K562 (cell line): ENCODE data around the gene SATB1. TPM values are rescaled to one million over a fixed set of nuclear protein-coding genes. Genes with fewer than 3 reads are reported as not detected.

Experiments used
- BHLHE40 ChIP-seq: IDR thresholded peaks from 2 replicates; pipeline ENCODE4 v1.6.1; 2011; ENCODE audit warnings: low read length, improper control_type of control experiment
- BRD4 ChIP-seq: fragments of 200-600 bp; sonication (generic); IDR thresholded peaks from 2 replicates; pipeline ENCODE4 v1.6.1; 2017; ENCODE audit warnings: inconsistent platforms
- DACH1 ChIP-seq: fragments of 450-650 bp; IDR thresholded peaks from 2 replicates; pipeline ENCODE4 v1.6.1; 2018; ENCODE audit not compliant: partially characterized antibody
- DIDO1 ChIP-seq: fragments of 450-650 bp; IDR thresholded peaks from 2 replicates; pipeline ENCODE4 v1.6.1; 2016; ENCODE audit warnings: low read depth, missing biosample characterization, missing genetic modification characterization
- MCM3 ChIP-seq: fragments of 450-650 bp; IDR thresholded peaks from 2 replicates; pipeline ENCODE4 v1.6.1; 2016
- NFRKB ChIP-seq: fragments of 450-650 bp; IDR thresholded peaks from 2 replicates; pipeline ENCODE4 v1.6.1; 2016; ENCODE audit warnings: low read depth
- RBM39 ChIP-seq: fragments of 200-400 bp; formaldehyde crosslinking; optimal IDR thresholded peaks from 2 replicates; pipeline ENCODE3; 2018; ENCODE audit warnings: low read depth, low read length
- STAT6 ChIP-seq: sonication (generic); formaldehyde crosslinking; IDR thresholded peaks from 2 replicates; pipeline ENCODE4 v1.8.1; 2023; ENCODE audit warnings: mild to moderate bottlenecking, missing genetic modification reagents
- ZNF12 ChIP-seq: sonication (generic); formaldehyde crosslinking; IDR thresholded peaks from 2 replicates; pipeline ENCODE4 v1.4.0; 2020; ENCODE audit warnings: mild to moderate bottlenecking, missing genetic modification reagents
- ZNF695 ChIP-seq: fragments of 450-650 bp; formaldehyde crosslinking; IDR thresholded peaks from 2 replicates; pipeline ENCODE4 v1.4.0; 2020; ENCODE audit warnings: mild to moderate bottlenecking, moderate library complexity
- polyA plus RNA-seq, 8 experiments: library from polyadenylated mRNA; depleted of rRNA in 4 of 8; stranded (reverse) in 5 of 8; unstranded in 3 of 8; fragments of >200 nt; fragmentation: Nextera tagmentation in 2 of 8; fragmentation: Illumina TruSeq in 1 of 8; extraction: Ambion mirVana in 2 of 8; extraction: Trizol in 1 of 8; gene quantifications; 2 replicates each; pipeline versions ENCODE4 v1.2.1 to v1.2.3, GENCODE V29; 2011 to 2014; ENCODE audit warnings: inconsistent platforms in 1 of 8, missing spikeins in 1 of 8
- total RNA-seq, 7 experiments: library from RNA; depleted of rRNA in 6 of 7; stranded (reverse); fragments of >200 nt in 6 of 7; fragmentation: Illumina TruSeq in 2 of 7; extraction: Trizol in 2 of 7; gene quantifications; 2 replicates each; pipeline versions ENCODE4 v1.2.1 to v1.2.3, GENCODE V29; 2011 to 2021; ENCODE audit warnings: low replicate concordance in 1 of 7
- TF ChIP-seq, protein P1 (sequence below): IDR thresholded peaks from 3 replicates; pipeline ENCODE4 v1.6.1; 2011; ENCODE audit warnings: borderline replicate concordance, mild to moderate bottlenecking, moderate library complexity; ENCODE audit not compliant: insufficient read length; ENCODE audit errors: extremely low read depth
- TF ChIP-seq, protein P2 (sequence below): IDR thresholded peaks from 2 replicates; pipeline ENCODE4 v1.6.1; 2016; ENCODE audit warnings: missing genetic modification characterization, missing compliant biosample characterization

SATB1 gene
- total and polyA plus RNA-seq, 9 of the 15 experiments (the other 6 are each of a cell fraction or from before 2014, with no cell fraction given): 0.03 to 2.5 (median 0.15) TPM; not detected in 1

DNA sequence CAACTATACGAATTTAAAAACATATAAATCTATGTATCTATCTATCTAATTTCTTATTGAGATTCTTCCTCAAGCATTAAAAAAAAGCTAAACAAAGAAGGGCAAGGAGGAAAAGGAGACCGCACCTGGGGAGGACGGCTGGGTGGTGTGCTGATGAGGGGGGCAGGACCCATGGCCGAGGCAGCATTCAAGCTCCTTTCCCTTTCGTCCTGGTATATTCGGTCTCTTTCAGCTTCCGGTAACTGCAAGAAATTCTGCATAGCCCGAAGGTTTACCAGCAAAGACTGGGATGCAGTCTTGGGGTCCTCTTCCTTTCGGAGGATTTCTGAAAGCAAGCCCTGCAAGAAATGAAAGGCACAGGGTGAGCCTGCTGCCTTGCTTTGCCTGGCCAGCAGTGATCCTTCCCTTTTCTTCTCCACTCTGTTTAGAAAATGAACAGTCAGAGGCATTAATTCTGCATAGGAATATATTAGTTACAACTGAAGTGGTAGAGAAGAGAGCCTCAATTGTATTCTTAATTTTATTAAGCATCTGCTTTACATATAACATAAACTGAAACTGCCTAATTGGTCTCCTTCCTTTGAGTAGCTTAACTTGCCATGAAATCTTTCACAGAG, 38.8 kb downstream of the SATB1 start (continued):
- TF ChIP-seq MCM3: no peak
- no peak for TF ChIP-seq BHLHE40
- TF ChIP-seq, protein P1, sequence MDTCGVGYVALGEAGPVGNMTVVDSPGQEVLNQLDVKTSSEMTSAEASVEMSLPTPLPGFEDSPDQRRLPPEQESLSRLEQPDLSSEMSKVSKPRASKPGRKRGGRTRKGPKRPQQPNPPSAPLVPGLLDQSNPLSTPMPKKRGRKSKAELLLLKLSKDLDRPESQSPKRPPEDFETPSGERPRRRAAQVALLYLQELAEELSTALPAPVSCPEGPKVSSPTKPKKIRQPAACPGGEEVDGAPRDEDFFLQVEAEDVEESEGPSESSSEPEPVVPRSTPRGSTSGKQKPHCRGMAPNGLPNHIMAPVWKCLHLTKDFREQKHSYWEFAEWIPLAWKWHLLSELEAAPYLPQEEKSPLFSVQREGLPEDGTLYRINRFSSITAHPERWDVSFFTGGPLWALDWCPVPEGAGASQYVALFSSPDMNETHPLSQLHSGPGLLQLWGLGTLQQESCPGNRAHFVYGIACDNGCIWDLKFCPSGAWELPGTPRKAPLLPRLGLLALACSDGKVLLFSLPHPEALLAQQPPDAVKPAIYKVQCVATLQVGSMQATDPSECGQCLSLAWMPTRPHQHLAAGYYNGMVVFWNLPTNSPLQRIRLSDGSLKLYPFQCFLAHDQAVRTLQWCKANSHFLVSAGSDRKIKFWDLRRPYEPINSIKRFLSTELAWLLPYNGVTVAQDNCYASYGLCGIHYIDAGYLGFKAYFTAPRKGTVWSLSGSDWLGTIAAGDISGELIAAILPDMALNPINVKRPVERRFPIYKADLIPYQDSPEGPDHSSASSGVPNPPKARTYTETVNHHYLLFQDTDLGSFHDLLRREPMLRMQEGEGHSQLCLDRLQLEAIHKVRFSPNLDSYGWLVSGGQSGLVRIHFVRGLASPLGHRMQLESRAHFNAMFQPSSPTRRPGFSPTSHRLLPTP: no peak
- TF ChIP-seq DIDO1 (tag): no peak
- no peak for TF ChIP-seq STAT6
- no peak for TF ChIP-seq ZNF695 (CRISPR knock-in tag)
- TF ChIP-seq, protein P2, sequence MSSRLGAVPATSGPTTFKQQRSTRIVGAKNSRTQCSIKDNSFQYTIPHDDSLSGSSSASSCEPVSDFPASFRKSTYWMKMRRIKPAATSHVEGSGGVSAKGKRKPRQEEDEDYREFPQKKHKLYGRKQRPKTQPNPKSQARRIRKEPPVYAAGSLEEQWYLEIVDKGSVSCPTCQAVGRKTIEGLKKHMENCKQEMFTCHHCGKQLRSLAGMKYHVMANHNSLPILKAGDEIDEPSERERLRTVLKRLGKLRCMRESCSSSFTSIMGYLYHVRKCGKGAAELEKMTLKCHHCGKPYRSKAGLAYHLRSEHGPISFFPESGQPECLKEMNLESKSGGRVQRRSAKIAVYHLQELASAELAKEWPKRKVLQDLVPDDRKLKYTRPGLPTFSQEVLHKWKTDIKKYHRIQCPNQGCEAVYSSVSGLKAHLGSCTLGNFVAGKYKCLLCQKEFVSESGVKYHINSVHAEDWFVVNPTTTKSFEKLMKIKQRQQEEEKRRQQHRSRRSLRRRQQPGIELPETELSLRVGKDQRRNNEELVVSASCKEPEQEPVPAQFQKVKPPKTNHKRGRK (tag): no peak
- no peak for TF ChIP-seq RBM39
- TF ChIP-seq ZNF12 (CRISPR knock-in tag): no peak
- TF ChIP-seq NFRKB: no peak
- no peak for TF ChIP-seq BRD4
- no peak for TF ChIP-seq DACH1
